Right kidney (tissue), 1 donor: ENCODE measurements around the gene TAL1.
"Not testable (repeated sequence)": the region's sequence is repeated elsewhere in the genome, so short reads cannot be mapped to it uniquely, and the experiment has no call there.

Source experiments
- DNase-seq: peaks from one replicate; pipeline ENCODE4 v3.0.0-alpha.2; 2016

Gene TAL1

DNA sequence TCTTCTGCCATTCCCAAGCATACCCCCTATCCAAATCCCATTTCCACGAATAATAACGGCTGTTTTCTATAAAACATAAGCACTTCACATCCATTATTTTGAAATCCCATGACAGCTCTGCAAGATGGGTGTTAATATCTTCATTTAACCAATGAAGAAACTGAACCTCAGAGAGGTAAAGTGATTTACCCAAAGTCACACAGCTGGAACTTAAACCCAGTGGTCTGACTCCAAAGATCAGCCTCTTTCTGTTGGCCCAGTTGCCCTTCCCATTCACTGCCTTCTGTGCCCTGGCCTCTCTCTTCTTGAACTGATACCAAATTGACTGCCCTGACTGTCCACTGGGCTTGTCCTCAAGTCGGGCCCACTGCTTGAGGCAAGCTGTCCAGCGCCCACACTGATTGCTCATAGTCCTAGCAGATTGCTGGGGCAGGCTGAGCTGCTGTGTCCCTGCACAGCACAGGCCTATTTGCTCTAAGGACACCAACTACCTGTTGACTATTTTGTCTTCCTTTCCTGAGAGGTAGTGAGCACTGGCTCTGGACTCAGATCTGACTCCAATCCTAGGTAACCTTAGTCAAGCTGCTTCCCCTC lies 19.3 kb downstream of the TAL1 start:
- no peak for DNase-seq

DNA sequence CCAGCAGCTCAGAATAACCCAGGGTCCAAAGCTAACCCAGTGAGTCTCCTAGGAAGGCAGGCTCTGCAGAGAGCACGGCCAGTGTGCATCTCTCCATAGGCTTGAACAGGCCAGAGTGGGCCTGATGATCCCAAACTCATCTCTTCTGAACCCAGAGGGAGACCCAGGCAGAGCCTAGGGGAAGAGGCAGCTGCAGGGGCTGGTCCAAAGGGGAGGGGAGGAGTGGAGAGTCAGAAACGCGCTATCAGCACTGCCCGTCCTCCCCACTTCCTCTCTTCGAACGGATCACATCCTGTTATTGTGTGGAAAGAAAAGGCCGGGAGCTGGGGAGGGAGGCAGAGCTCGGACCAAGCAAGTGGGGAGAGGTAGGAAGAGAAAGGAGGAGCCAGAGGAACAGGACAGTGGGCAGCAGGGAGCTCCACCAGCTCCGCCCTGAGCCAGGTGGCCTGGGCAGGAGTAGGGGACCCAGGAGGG lies 20.2 kb downstream of the TAL1 start:
- no peak for DNase-seq

DNA sequence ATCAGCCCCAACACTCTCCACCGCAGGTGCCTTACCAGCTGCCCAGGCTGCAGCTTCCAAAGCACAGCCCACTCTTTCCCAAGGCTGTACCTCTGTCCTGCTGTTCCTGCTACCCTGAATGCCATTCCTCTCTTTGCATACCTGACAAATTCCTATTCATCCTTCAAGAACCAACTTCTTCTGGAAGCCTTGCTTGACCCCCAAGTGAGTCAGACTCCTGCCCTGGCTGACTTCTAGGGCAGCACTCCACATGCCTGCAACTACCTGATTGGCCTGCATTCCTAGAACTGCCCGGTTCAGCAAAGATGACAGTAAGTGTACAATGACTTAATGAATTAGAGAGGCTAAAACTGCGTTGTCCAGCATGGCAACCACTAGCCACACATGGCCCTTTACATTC lies 21.4 kb downstream of the TAL1 start:
- no peak for DNase-seq

DNA sequence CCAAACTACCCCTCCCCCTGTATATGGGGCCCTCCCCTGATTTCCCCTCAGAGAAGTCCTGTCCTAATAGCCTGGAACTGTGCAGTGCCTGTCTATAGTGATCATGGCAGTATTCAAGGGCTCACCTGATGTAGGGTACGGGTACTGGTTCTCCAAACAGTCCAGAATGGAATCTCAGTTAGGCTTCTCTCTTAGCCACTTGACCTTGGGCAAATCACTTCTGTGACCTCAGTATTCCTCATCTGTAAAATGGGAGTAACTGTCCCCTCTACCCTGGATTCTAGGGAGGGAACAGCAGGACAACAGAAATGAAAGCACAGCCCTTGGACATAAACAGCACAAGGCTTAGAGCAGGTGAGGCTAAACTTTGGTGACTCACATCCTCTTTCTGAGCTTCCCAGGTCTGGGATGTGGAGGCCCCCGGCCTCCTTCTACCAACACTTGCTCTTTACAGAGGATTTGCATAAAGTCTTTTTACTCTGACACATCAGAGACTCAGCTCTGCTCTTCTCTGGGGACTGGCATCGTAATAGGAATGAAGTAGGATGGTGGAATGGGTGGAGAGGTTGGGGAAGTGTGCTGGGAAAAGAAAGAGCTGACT lies 22.2 kb downstream of the TAL1 start:
- no peak for DNase-seq

DNA sequence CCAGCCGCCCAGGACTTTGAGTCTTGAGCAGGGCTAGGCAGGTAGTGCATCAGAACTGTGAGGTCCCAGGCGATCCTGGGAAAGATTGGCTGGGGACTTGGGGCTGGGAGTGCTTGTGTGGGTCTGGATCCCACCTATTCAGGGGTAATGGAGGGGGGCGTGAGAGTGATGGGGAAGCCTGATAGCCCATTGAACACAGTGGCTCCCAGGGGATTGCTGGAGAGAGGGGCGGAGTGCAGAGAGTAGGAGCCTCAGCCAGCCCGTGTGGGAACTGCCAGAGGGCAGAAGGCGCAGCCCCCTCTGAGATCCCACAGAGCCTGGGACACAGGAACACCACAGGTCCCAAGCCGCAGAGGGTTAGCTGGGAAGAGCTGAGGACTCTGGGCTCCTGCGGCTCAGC lies 22.9 kb downstream of the TAL1 start:
- no peak for DNase-seq

DNA sequence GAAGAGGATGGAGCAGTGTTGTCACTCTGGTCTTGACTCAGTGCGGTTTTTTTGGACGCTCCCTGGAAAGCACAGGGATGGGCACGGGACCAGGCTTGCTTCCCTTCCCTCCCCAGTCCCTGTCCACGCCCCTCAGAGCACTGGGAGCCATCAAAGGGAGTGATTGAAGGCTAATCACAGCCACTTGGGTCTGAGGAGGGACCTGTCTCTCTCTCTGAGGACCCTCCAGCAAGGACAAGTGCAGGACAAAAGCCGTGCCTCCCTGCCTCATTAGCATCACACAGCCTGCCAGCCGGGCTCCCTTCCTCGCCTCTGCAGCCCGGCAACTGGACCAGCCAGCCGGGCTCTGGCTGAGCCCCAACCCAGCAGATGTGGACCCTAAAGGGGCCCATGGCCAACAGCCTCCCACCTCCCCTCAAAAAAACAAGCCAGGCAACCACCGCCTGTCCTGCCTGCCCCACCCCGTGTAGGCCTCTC lies 23.6 kb downstream of the TAL1 start:
- no peak for DNase-seq

DNA sequence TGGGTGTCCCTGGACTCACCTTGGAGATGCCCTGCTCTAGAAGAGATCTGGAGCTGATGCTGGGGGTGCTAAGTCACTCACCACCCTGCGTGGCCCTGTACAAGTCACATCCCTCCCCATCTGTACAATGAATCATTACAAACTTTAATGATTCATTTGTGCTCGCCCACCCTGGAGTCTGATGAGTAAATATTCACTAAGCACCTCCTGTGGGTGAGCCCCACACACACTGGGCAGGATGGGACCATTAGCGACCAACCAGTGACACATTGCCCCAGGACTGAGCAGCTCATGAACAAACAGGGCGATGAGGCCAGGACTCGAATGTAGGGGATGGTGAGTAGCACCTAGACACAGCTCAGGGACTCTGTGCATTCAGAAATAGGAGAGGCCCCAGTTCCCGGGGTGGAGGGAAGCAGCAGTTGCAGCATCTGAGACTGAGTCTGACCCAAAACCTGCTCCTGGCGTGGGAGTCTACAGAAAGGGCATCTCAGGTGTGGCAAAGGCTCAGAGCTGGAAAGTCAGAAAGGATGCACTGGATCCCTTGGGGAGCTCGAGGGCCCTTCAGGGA lies 24.1 kb downstream of the TAL1 start:
- no peak for DNase-seq

DNA sequence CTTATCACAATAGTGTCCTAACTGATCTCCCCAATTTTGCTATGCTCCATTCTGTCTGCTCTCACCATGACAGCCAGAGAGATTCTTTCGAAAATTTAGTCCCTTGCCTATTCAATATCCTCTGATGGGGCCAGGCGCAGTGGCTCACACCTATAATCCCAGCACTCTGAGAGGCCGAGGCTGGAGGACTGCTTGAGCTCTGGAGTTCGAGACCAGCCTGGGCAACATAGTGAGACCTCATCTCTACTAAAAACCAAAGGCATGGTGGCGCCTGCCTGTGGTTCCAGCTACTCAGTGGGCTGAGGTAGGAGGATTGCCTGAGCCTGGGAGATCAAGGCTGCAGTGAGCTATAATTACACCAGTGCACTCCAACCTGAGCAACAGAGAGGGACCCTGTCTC lies 26.1 kb downstream of the TAL1 start:
- no peak for DNase-seq

DNA sequence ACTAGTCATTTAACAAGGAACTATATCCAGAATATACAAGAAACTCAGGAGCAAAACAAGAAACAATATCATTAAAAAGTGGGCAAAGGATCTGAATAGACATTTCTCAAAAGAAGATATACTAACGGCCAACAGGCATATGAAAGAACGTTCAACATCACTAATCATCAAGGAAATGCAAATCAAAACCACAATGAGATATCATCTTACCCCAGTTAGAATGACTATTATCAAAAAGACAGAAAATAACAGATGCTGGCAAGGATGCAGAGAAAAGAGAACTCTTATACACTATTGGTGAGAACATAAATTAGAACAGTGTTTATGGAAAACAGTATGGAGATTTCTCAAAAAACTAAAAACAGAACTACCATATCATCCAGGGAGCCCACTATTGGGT lies 28.5 kb downstream of the TAL1 start:
- not testable (repeated sequence) for DNase-seq

DNA sequence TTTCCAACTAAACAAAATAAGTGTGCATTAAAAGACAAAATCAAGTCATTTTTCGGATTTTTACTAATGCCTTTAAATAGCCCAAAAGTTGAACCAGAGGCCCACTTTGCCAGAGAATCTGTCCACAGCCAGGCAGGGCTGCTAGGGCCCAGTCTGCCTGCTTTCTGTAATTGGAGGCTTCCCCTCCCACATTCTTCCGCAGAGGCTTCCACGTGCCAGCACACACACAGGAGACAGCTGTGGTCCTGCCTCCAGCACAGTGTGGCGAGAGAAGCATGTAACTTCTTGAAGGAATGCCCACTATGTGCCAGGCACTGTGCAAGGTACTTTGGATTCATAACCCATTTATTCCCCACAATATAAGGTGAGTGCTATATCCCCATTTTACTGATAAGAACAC lies 30.8 kb downstream of the TAL1 start:
- DNase-seq, result no peak

DNA sequence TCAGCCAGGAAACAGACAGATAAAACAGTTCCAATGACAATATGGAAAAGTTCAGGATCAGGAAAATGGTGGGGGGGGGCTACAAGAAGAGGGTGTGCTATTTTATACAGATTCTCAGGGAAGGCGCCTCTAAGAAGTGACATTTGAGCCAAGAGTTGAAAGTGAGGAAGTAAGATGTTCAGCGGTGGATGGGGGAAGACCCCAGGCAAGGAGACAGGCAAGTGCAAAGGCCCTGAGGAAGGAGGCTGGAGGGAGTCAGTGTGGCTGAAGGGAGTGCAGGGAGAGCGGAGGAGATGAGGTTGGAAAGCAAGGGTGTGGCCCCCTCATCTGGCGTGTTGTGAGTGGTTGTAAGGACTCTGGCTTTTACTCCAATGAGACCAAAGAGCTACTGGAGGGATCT lies 33.8 kb downstream of the TAL1 start:
- DNase-seq, result no peak

DNA sequence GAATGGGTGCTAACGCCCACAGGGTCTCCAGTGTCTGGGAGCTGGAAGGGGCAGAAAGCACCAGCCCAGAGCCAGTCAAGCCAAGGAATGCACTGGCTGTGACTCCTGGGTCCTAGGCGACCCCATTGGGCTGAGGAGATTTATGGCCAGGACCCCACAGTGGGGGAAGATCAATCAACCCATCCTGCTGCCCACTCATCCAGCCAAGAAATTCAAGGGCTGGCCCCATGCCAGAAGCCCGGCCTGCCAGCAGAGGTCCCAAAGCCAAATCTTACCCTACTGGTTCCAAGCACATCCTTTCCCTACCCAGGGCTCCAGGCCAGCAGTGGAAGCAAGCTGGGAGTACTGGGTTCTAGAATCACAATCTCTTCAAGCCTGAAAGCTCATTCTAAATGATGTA lies 35.4 kb downstream of the TAL1 start:
- no peak for DNase-seq

DNA sequence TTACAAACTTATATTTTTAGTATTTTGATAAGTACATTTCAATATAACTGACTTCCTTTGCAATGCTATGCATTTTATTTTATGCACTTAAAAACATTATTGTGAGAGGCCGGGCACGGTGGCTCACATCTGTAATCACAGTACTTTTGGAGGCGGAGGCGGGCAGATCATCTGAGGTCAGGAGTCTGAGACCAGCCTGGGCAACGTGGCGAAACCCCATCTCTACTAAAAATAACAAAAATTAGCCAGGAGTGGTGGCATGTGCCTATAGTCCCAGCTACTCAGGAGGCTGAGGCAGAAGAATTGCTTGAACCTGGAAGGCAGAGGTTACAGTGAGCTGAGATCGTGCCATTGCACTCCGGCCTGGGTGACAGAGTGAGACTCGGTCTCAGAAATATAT lies 36.0 kb downstream of the TAL1 start:
- DNase-seq, result not testable (repeated sequence)

DNA sequence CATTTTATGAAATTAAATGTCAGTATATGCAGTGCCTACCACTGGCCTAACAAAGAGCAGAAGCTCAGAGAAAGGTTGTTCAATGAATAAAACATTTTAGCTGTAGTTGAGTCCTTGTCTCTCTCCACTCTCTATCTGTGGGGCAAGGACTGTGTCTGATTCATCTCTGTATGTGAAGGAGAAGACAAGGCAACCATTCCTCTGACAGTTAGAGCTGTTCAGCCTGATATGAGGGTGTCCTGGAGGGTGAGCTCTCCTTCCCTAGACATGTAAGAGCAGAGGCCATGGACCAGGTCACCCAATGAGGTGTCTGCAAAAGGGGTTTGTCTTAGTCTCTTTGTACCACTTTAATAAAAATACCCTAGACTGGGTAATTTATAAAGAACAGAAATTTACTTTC lies 37.7 kb downstream of the TAL1 start:
- no peak for DNase-seq

DNA sequence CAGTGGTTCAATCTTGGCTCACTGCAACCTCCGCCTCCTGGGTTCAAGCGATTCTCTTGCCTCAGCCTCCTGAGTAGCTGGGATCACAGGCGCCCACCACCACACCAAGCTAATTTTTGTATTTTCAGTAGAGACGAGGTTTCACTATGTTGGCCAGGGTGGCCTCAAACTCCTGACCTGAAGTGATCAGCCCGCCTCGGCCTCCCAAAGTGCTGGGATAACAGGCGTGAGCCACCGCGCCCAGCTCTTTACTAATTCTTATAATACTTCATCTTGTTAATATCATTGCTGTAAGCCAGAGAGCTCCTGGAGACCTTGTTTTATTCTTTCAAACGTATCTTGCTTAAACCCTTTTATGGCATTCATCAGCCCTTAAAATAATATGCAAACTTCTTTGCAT lies 38.5 kb downstream of the TAL1 start:
- DNase-seq, result not testable (repeated sequence)

DNA sequence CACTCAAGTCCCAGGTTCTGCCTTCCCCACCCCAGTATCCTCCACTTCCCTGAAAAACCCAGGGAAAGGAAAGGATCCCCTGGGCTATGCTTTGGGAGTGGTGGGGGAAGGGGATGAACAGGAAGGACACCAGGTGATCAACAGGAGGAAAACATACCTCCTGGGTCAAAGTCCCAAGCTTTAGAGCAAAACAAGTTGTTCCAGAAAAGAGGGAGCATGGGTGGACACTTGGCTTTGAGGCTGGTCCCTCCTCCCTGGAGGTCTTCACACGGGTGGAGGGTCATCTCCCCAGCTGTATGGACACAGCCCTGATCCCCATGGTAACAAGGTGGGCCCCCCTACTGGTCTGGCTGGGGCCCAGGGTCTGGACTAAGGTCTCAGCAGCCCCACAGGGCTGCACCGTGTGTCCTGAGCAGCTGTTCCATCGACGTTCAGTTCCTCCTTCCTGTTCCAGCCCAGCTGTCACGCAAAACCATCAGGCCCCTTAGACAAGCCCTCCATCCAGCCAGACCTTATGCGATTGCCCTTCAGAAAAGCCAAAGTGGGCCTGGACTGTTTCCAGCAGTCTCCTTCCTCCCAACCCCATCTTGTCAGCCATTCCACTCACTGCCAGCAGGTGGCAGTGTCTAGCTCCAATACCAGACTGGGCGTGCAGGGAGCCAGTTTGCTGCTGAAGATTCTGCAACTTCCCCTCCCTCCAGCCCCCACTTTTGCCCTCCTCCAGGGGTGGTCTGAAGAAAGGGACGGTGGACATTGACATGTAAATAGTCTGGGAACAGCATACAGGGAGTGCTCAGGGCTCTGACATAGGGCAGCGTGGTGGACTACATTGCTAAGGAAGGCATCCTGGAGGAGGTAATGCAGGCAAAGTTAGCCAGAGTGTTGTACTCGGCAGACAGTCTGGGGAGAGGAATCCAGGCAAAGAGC lies 39.3 kb downstream of the TAL1 start:
- peak; percentile 78 for DNase-seq

DNA sequence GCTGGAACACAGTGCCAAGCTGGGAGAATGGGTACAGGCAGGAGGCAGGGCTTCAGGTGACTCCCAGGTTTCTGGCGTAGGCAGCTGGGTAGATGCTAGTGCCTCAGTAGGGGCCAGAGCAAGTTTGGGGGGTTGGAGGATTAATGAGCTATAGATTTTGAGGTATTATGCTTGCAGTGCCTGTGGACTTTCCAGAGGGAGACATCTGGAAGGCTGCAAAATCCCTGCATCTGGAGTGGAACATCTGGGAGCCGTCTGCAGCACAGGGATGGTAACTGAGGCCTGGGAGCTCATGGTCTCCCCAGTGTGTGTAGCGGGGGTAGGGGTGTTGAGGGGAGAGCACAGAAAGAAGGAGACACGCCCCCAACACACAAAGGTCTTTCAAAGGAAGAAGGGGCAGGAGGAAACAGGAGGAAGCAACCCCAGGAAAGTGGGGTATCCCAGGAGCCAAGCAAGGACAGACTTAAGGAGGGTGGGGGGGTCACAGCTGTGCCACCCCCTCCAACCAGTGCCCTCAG lies 40.0 kb downstream of the TAL1 start:
- DNase-seq, result no peak

DNA sequence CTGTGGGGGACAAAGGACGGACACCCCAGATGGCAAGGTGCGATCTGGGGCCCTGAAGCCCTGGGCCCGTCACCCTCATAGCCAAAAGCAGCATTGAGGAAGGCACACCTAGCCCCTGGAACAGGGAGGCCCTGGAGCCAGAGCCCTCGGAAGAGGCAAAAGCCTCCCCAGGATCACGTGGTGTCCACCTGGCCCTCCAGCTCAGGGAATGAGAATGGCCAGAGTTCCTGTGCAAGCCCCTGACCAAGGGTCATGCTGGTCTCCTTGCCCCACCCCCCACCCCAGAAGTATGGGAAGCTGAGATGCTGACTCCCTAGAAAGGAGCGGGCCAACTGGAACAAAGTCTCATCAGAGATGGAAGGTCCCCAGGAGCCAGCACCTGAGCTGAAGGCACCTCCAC lies 41.2 kb downstream of the TAL1 start:
- no peak for DNase-seq

DNA sequence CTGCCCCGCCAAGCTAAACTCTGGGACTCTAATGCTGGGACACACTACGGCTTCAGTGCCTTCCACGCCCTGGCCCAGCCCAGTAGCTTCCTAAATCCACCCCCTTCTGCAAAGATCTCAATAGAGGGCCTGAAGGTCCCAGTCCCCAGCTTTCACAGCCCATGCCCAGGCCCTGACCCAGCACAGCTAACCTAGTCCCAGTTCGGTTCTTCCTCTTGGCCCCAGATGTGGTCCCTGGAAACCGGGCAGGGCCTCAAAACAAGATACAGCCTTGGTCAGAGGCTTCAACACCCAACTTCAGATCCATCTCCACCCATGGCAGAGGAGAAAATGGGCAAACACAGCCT lies 41.5 kb downstream of the TAL1 start:
- DNase-seq, result no peak

DNA sequence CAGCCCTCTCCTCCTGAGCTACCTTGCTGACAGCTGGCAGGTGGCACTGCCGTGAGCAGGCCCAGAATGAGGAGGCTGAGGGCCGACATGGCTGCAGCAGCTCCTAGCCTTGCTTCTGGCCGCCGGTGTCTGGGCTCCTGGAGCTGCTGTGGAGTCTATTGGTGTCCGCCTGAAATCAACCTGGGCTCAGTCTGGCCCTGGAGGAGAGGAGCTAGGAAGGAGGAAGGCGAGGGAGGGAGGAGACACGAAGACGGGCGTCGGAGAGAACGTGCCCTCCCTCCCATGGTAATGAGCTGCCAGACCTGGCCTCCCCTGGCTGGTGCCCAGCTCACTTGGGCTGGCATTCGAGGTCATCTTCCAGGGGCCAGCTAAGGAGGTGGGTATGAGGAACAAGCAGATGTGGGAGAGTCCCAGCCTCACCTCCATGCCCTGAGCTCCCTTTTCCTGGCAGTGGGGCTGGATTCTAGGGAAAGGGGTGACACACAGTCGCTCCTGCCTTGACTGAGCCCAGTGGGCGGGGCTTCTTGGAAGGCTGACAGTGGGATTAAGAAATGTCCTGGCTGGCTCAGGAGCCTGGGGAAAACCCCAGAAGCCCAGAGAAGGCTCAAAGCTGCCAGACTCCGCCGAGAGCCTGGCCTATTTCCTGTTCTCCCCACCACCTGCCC lies 42.0 kb downstream of the TAL1 start, which contains the start of gene PDZK1IP1:
PDZK1IP1 (minus strand) TSS at position 193 of the 665 bp plus-strand sequence; CDS start at position 89, 104 bp downstream.
- peak; percentile 26 for DNase-seq

DNA sequence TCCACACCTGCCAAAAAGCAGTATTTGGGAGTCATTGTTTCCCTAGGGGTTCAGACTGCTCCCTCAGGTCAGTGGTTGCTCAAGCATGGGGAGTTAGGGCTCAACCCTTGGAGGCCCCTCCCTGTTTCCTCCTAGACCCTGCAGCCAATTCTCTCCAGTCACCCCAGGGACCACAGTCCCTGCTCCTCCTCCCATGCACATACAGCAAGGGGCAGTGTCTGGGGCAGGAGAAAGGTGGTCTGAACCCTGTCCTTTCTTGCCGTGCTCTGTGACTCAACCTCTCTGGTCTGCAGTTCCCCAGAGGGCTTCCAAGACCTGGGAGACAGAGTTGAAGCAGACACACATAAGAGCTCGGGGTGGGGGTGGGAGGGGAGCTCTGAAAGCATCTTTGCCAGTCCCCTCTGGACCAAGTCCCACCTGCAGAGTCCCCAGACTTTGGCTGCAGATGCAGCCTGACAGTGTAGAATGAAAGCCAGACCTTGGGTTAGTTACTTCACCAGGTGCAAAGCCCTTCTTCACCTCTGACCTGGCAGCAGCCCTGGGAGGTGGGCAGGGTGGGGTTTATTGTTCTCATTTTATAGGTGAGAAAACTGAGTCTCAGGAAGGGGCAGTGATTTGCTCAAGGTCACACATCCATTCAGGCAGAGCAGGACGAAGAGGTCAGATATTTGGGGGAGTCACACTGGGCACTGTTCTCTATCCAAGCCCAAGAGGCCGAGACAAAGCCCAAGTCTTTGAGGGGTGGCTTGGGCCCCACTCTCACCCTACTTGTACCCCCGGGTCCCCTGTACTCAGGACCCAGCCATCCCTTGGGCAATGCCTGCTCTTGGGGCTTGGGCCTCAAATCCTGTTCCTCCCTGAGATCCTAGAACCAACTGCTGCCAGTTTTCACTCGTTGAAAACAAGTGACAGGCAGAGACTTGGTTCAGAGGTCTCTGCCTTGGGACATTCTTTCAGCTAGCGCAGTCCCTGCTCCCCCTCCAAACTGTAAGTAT lies 42.9 kb downstream of the TAL1 start:
- DNase-seq, result peak; percentile 0
